OCI-LY3 (cell line): ENCODE data around the gene CA14.
"Not testable (repeated sequence)": the region's sequence is repeated elsewhere in the genome, so short reads cannot be mapped to it uniquely, and the experiment has no call there.

Experiments
- H2AFZ ChIP-seq: fragments of 200-600, 300-600 bp; shearing (Covaris generic); 2 replicates; pipeline ENCODE4 v1.6.0; 2014; ENCODE audit warnings: antibody characterized with exemption, low read depth, low read length
- H3K27ac ChIP-seq: fragments of 200-600, 300-600 bp; sonication (generic); 2 replicates; pipeline ENCODE4 v1.5.1; 2014; ENCODE audit warnings: mild to moderate bottlenecking, low read length, moderate library complexity, mixed read lengths
- H3K27me3 ChIP-seq: fragments of 200-600, 300-600 bp; sonication (generic); 2 replicates; pipeline ENCODE4 v1.6.1; 2014; ENCODE audit warnings: low read depth, low read length, mixed read lengths
- H3K36me3 ChIP-seq: fragments of 200-600, 300-600 bp; sonication (generic); replicated peaks from 2 replicates; pipeline ENCODE3; 2014; ENCODE audit warnings: low read depth, low read length, mixed read lengths
- H3K4me1 ChIP-seq: fragments of 300-600, 200-600 bp; sonication (generic); 2 replicates; pipeline ENCODE4 v1.6.1; 2014; ENCODE audit warnings: low read length, mixed read lengths
- H3K4me2 ChIP-seq: fragments of 200-600, 300-600 bp; sonication (generic); 2 replicates; pipeline ENCODE4 v1.6.1; 2014; ENCODE audit warnings: low read length, mixed read lengths
- H3K4me3 ChIP-seq: fragments of 300-600, 200-600 bp; sonication (generic); 2 replicates; pipeline ENCODE4 v1.5.1; 2014; ENCODE audit warnings: antibody characterized with exemption, mild to moderate bottlenecking, low read length, moderate library complexity
- H3K79me2 ChIP-seq: fragments of 300-600, 200-600 bp; shearing (Covaris generic); 2 replicates; pipeline ENCODE4 v1.6.1; 2014; ENCODE audit warnings: mild to moderate bottlenecking, low read length, mixed read lengths
- H3K9ac ChIP-seq: fragments of 300-600, 200-600 bp; shearing (Covaris generic); 2 replicates; pipeline ENCODE4 v1.6.0; 2014; ENCODE audit warnings: mild to moderate bottlenecking, low read length, moderate library complexity
- H3K9me3 ChIP-seq: fragments of 200-600, 300-600 bp; shearing (Covaris generic); 2 replicates; pipeline ENCODE4 v1.6.1; 2014; ENCODE audit warnings: low read length, mixed read lengths; ENCODE audit not compliant: insufficient read depth
- H4K20me1 ChIP-seq: fragments of 200-600, 300-600 bp; sonication (generic); 2 replicates; pipeline ENCODE4 v1.6.1; 2016; ENCODE audit warnings: low read length, mixed read lengths; ENCODE audit not compliant: insufficient read depth
- EZH2phosphoT487 ChIP-seq: fragments of 200-600 bp; shearing (Covaris generic); IDR thresholded peaks from 2 replicates; pipeline ENCODE4 v1.6.1; 2018; ENCODE audit warnings: antibody characterized with exemption, mixed run types, low read depth
- TF ChIP-seq, protein P1 (sequence below): fragments of 200-600, 300-600 bp; sonication (generic); IDR thresholded peaks from 2 replicates; pipeline ENCODE4 v1.5.1; 2014; ENCODE audit warnings: antibody characterized with exemption, low read length, low read depth

CA14 gene

DNA sequence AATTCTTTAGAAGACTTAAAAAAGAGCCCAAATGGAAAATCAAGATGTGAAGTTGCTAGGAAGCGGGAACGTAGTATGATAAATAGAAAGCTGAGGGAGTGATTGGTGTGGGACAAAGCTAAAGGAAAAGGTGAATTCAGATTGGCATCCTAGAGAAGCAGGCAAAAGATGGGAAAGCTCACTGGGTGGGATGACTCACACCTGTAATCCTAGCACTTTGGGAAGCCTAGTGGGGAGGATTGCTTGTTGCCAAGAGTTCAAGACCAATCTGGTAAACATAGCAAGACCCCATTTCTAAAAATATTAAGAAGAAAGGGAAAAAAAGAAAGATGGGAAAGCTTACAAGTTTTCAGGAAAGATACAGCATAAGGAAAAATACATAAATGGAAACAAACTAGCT is 37.9 kb downstream of the CA14 start:
- Histone ChIP-seq H3K27ac (no peak overlapping the region), H3K36me3 (peaks cover 24% of the 10 kb centered on the region), H3K4me1 (peaks cover 6% of the 10 kb centered on the region), H3K9ac (no peak overlapping the region), H3K79me2 (peaks cover 34% of the 10 kb centered on the region), H3K4me2 (no peak overlapping the region), H3K27me3 (no peaks in the 10 kb centered on the region), H3K4me3 (no peak overlapping the region), H3K9me3 (no peaks in the 10 kb centered on the region), H2AFZ (no peak overlapping the region), H4K20me1 (no peaks in the 10 kb centered on the region)
- TF ChIP-seq EZH2phosphoT487: no peak
- TF ChIP-seq, protein P1, sequence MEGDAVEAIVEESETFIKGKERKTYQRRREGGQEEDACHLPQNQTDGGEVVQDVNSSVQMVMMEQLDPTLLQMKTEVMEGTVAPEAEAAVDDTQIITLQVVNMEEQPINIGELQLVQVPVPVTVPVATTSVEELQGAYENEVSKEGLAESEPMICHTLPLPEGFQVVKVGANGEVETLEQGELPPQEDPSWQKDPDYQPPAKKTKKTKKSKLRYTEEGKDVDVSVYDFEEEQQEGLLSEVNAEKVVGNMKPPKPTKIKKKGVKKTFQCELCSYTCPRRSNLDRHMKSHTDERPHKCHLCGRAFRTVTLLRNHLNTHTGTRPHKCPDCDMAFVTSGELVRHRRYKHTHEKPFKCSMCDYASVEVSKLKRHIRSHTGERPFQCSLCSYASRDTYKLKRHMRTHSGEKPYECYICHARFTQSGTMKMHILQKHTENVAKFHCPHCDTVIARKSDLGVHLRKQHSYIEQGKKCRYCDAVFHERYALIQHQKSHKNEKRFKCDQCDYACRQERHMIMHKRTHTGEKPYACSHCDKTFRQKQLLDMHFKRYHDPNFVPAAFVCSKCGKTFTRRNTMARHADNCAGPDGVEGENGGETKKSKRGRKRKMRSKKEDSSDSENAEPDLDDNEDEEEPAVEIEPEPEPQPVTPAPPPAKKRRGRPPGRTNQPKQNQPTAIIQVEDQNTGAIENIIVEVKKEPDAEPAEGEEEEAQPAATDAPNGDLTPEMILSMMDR: no peak

DNA sequence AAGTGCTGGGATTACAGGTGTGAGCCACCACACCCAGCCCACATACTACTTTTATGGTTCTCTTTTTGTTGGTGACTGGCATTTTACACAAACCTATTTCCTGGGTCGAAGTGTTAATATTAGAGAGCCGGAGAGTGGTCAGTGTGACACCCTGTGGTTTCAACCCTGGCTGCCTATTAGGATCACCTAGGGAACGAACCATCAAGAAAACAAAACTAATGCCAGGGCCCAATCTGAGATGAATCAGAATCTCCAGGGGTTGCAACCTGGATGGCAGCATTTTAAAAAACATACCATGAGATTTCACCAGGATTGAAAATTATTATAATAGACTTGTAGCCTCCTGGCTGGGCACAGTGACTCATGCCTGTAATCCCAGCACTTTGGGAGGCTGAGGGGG is 42.1 kb downstream of the CA14 start:
- Histone ChIP-seq H3K36me3 (peaks cover 46% of the 10 kb centered on the region), H3K27ac (no peak overlapping the region), H3K27me3 (no peaks in the 10 kb centered on the region), H3K79me2 (peaks cover 24% of the 10 kb centered on the region), H2AFZ (no peak overlapping the region), H3K9me3 (no peaks in the 10 kb centered on the region), H4K20me1 (no peaks in the 10 kb centered on the region), H3K9ac (no peak overlapping the region), H3K4me1 (no peaks in the 10 kb centered on the region), H3K4me3 (no peak overlapping the region), H3K4me2 (no peak overlapping the region)
- TF ChIP-seq, protein P1: no peak
- no peak for TF ChIP-seq EZH2phosphoT487

DNA sequence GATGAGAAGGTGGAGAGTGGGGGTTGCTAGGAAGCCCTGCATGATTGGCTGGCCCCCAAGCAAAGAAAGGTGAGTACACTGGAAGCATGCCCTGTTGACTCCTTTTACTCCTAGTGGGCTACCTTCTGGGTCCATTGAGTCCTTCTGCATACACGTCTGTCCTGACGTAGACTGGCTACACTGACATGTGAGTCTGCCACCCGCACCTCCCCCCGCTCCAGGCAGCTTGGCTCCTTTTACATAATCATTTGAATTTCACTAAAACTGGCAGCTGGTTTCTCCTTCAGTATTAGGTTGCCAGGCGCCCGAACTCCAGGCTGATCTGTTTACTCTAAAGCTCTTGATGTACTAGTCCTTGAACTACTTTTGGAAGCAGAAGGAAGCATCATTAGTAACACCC is 44.8 kb downstream of the CA14 start:
- no peak overlapping the region for H3K9ac ChIP-seq
- no peak overlapping the region for H3K4me3 ChIP-seq
- H3K36me3 ChIP-seq: peaks cover 44% of the 10 kb centered on the region

DNA sequence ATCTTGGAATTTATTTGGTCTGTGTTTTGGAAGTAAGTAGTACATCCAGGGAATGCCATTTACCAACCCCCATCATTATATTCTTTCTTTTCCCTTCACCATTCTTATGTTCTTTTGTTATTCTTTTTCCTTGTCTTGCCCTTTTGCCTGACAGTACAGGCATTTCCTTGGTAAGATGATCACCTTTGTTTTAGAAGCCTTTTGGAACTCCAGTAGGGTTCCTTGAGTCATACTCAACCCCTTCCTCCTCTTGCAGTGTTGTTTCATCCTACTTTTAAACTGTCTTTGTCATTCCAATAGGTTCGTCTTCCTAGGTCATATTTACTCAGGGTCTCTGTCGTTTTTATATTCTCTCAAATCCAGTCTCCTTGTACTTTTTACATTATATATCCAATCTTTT is 45.3 kb downstream of the CA14 start:
- Histone ChIP-seq H2AFZ (no peak overlapping the region), H3K4me1 (no peaks in the 10 kb centered on the region), H3K9me3 (no peaks in the 10 kb centered on the region), H3K27me3 (no peaks in the 10 kb centered on the region), H3K4me2 (no peak overlapping the region), H3K9ac (no peak overlapping the region), H4K20me1 (no peaks in the 10 kb centered on the region), H3K36me3 (peaks cover 50% of the 10 kb centered on the region), H3K79me2 (peaks cover 4% of the 10 kb centered on the region), H3K27ac (no peak overlapping the region), H3K4me3 (no peak overlapping the region)
- TF ChIP-seq, protein P1: no peak
- no peak for TF ChIP-seq EZH2phosphoT487

More for the DNA sequence above, 44.8 kb downstream of the CA14 start:
- Histone ChIP-seq H3K9me3 (no peaks in the 10 kb centered on the region), H3K4me1 (no peaks in the 10 kb centered on the region), H3K4me2 (no peak overlapping the region), H4K20me1 (no peaks in the 10 kb centered on the region), H3K27ac (no peak overlapping the region), H3K79me2 (peaks cover 4% of the 10 kb centered on the region), H3K27me3 (no peaks in the 10 kb centered on the region), H2AFZ (no peak overlapping the region)
- TF ChIP-seq EZH2phosphoT487: no peak
- TF ChIP-seq, protein P1: no peak

DNA sequence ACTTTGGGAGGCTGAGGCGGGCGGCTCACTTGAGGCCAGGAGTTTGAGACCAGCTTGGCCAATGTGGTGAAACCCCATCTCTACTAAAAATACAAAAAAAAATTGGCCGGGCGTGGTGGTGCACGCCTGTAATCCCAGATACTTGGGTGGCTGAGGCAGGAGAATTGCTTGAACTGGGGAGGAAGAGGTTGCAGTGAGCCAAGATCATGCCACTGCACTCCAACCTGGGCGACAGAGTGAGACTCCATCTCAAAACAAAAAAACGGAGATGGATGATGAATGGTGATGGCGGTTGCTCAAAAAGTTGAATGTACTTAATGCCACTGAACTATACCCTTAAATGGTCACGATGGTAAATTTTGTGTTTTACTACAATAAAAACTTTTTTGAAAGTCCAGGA is 51.0 kb downstream of the CA14 start:
- not testable (repeated sequence) for H4K20me1 ChIP-seq, H3K79me2 ChIP-seq, H3K27me3 ChIP-seq, H3K4me1 ChIP-seq, H3K9ac ChIP-seq, H3K4me2 ChIP-seq, H3K9me3 ChIP-seq, H3K4me3 ChIP-seq, H3K27ac ChIP-seq, H2AFZ ChIP-seq
- peaks cover 32% of the 10 kb centered on the region for H3K36me3 ChIP-seq
